SK-N-SH (cell line): Measurements from ENCODE around the gene IBSP. TPM values are rescaled to one million over a fixed set of nuclear protein-coding genes. Genes with fewer than 3 reads are reported as not detected.

Experiments
- CTCF ChIA-PET: fragments of 300-600, 350-600 bp; formaldehyde crosslinking; extraction: SDS; loops from one replicate; lab custom pipeline; 2021; lab: Yijun Ruan, JAX
- POLR2A ChIA-PET: fragments of 350-600 bp; sonication (Branson Sonifier 250); formaldehyde crosslinking; extraction: SDS; loops from one replicate; lab custom pipeline; 2020; ENCODE audit warnings: antibody characterized with exemption, inconsistent platforms; lab: Yijun Ruan, JAX
- DNase-seq: peaks from one replicate; pipeline ENCODE4 v3.0.0; 2012
- H2AFZ ChIP-seq: fragments of 200-600 bp; sonication (generic); 2 replicates; pipeline ENCODE4 v1.8.1; 2016; ENCODE audit warnings: antibody characterized with exemption, mild to moderate bottlenecking, low read depth
- H3F3A ChIP-seq: fragments of 200-600 bp; sonication (generic); replicated peaks from 2 replicates; pipeline ENCODE3; 2016; ENCODE audit warnings: antibody characterized with exemption, mild to moderate bottlenecking; ENCODE audit not compliant: insufficient read depth
- H3K27ac ChIP-seq, 2 experiments: fragments of 200-500 bp in 1 of 2; fragments of 200-600 bp in 1 of 2; sonication (Bioruptor generic) in 1 of 2; sonication (generic), shearing (Covaris generic) in 1 of 2; 2 replicates each; pipeline versions ENCODE4 v1.5.1 to v1.6.1; 2014 to 2016; ENCODE audit warnings: low read depth in 2 of 2, inconsistent platforms in 1 of 2, low read length in 1 of 2, mild to moderate bottlenecking in 1 of 2, mixed read lengths in 1 of 2
- H3K27me3 ChIP-seq: fragments of 200-600 bp; sonication (generic), shearing (Covaris generic); 2 replicates; pipeline ENCODE4 v1.6.1; 2016; ENCODE audit warnings: mixed run types; ENCODE audit not compliant: insufficient read depth
- H3K36me3 ChIP-seq, 2 experiments: fragments of 200-500 bp in 1 of 2; fragments of 200-600 bp in 1 of 2; sonication (Bioruptor generic) in 1 of 2; sonication (generic) in 1 of 2; replicated peaks in 1 of 2; 2 replicates each; pipeline versions ENCODE3 to v1.5.1; 2014 to 2016; ENCODE audit warnings: low read length in 1 of 2, mild to moderate bottlenecking in 1 of 2; ENCODE audit not compliant: insufficient read depth in 2 of 2, control insufficient read depth in 1 of 2
- H3K4me1 ChIP-seq, 2 experiments: fragments of 200-500 bp in 1 of 2; fragments of 200-600 bp in 1 of 2; sonication (Bioruptor generic) in 1 of 2; sonication (generic), shearing (Covaris generic) in 1 of 2; 2 replicates each; pipeline versions ENCODE4 v1.5.1 to v1.6.1; 2014 to 2016; ENCODE audit warnings: low read depth in 1 of 2, low read length in 1 of 2, mixed run types in 1 of 2; ENCODE audit not compliant: insufficient read depth in 2 of 2, control insufficient read depth in 1 of 2
- H3K4me2 ChIP-seq: fragments of 200-600 bp; sonication (generic), shearing (Covaris generic); 2 replicates; pipeline ENCODE4 v1.6.1; 2017; ENCODE audit warnings: mixed run types
- H3K4me3 ChIP-seq, 2 experiments: fragments of 200-500 bp in 1 of 2; fragments of 200-600 bp in 1 of 2; sonication (Bioruptor generic) in 1 of 2; sonication (generic), shearing (Covaris generic) in 1 of 2; 2 replicates each; pipeline versions ENCODE4 v1.5.1 to v1.8.1; 2014 to 2016; ENCODE audit warnings: low read depth in 2 of 2, inconsistent platforms in 1 of 2, low read length in 1 of 2, mild to moderate bottlenecking in 1 of 2, mixed read lengths in 1 of 2, moderate library complexity in 1 of 2
- H3K79me2 ChIP-seq: fragments of 200-600 bp; sonication (generic); 2 replicates; pipeline ENCODE4 v1.8.1; 2017; ENCODE audit warnings: mild to moderate bottlenecking; ENCODE audit not compliant: insufficient read depth
- H3K9ac ChIP-seq: fragments of 200-600 bp; sonication (generic); 2 replicates; pipeline ENCODE4 v1.6.1; 2017; ENCODE audit warnings: mixed run types
- H3K9me2 ChIP-seq: fragments of 200-600 bp; sonication (generic); 2 replicates; pipeline ENCODE4 v1.6.1; 2017; ENCODE audit warnings: mixed run types
- H3K9me3 ChIP-seq: fragments of 200-600 bp; sonication (generic); 2 replicates; pipeline ENCODE4 v1.6.1; 2017; ENCODE audit warnings: mixed run types, mild to moderate bottlenecking, moderate library complexity
- H4K20me1 ChIP-seq: fragments of 200-600 bp; sonication (generic); 2 replicates; pipeline ENCODE4 v1.6.1; 2017; ENCODE audit warnings: mild to moderate bottlenecking, mixed run types; ENCODE audit not compliant: insufficient read depth
- CHD2 ChIP-seq: fragments of 150-350 bp; IDR thresholded peaks from 2 replicates; pipeline ENCODE4 v1.6.1; 2018; ENCODE audit warnings: low read length; ENCODE audit not compliant: partially characterized antibody
- CTCF ChIP-seq: fragments of 200-600 bp; sonication (generic); IDR thresholded peaks from 2 replicates; pipeline ENCODE4 v1.6.1; 2017; ENCODE audit warnings: antibody characterized with exemption, mild to moderate bottlenecking, moderate library complexity
- ELF1 ChIP-seq: IDR thresholded peaks from 2 replicates; pipeline ENCODE4 v1.4.0; 2012
- MXI1 ChIP-seq: IDR thresholded peaks from 2 replicates; pipeline ENCODE4 v1.6.1; 2012; ENCODE audit warnings: mild to moderate bottlenecking, low read depth, low read length, improper control_type of control experiment
- RAD21 ChIP-seq: IDR thresholded peaks from 2 replicates; pipeline ENCODE4 v1.6.1; 2012; ENCODE audit warnings: mild to moderate bottlenecking, low read length
- RFX5 ChIP-seq: IDR thresholded peaks from 2 replicates; pipeline ENCODE4 v1.6.1; 2012; ENCODE audit warnings: mild to moderate bottlenecking, improper control_type of control experiment, low read length
- SMC3 ChIP-seq: IDR thresholded peaks from 2 replicates; pipeline ENCODE4 v1.6.1; 2012; ENCODE audit warnings: low read depth, low read length, improper control_type of control experiment
- USF1 ChIP-seq: IDR thresholded peaks from 2 replicates; pipeline ENCODE4 v1.4.0; 2012; ENCODE audit warnings: low read depth, borderline replicate concordance
- USF2 ChIP-seq: fragments of 150-350 bp; IDR thresholded peaks from 2 replicates; pipeline ENCODE4 v1.6.1; 2017; ENCODE audit warnings: antibody characterized with exemption, low read length, low read depth, borderline replicate concordance
- WGBS: methylation state at CpG from one replicate; pipeline ENCODE4 v1.1.6; 2017; ENCODE audit warnings: low lambda C conversion rate; 5-methylcytosine and 5-hydroxymethylcytosine counted together
- polyA plus RNA-seq, 3 experiments: library from polyadenylated mRNA; depleted of rRNA; stranded (reverse); fragments of >200 nt; gene quantifications; 2 replicates each; pipeline ENCODE4 v1.2.3, GENCODE V29; 2012

IBSP gene
- polyA plus RNA-seq, 1 of the 3 experiments (the other 2 are of a cell fraction): not detected

GRCh38 chr4:87853891-87854290, 54.5 kb downstream of the IBSP start:
- H2AFZ ChIP-seq: no peak overlapping the region
- H3K4me2 ChIP-seq: no peak overlapping the region
- no peak overlapping the region for H3K4me3 ChIP-seq
- H3K4me1 ChIP-seq: no peaks in the 10 kb centered on the region
- H3K27me3 ChIP-seq: no peaks in the 10 kb centered on the region
- H3K9ac ChIP-seq: no peak overlapping the region
- no peak overlapping the region for H3K27ac ChIP-seq
- no peak for TF ChIP-seq MXI1
- no peaks in the 10 kb centered on the region for H4K20me1 ChIP-seq
- ChIA-PET POLR2A (no interaction called here), CTCF (interaction anchor here (0.6 to 9.4 kb wide), 18 partner anchors 12 to 358 kb away, joined by 3 to 182 read pairs (median 6); partner anchors contain the start of gene SPP1)
- no peaks in the 10 kb centered on the region for H3K9me3 ChIP-seq
- H3K9me2 ChIP-seq: no peaks in the 10 kb centered on the region
- no peaks in the 10 kb centered on the region for H3K36me3 ChIP-seq
- no peaks in the 10 kb centered on the region for H3K79me2 ChIP-seq
- no peak for DNase-seq
- no peaks in the 10 kb centered on the region for H3F3A ChIP-seq

- Histone ChIP-seq H3K79me2 (no peaks in the 10 kb centered on the region), H3K9me2 (no peaks in the 10 kb centered on the region), H3K27ac (no peak overlapping the region), H4K20me1 (no peaks in the 10 kb centered on the region), H3F3A (no peaks in the 10 kb centered on the region), H3K36me3 (no peaks in the 10 kb centered on the region), H3K4me2 (no peak overlapping the region), H3K27me3 (no peaks in the 10 kb centered on the region), H3K9ac (no peak overlapping the region)
- POLR2A ChIA-PET: no interaction called here
- WGBS: 92% methylated on average over 7 of the region's 8 CpGs
- no peak for DNase-seq
- CTCF ChIA-PET: interaction anchor here (1.2 to 9.4 kb wide), 3 partner anchors 120 to 356 kb away, joined by 4 to 182 read pairs (median 8); partner anchors contain the start of gene SPP1
- TF ChIP-seq RAD21: no peak
- TF ChIP-seq USF1: no peak
- TF ChIP-seq USF2: no peak
- TF ChIP-seq CTCF: no peak
- no peak for TF ChIP-seq RFX5
- TF ChIP-seq SMC3: no peak
- no peak for TF ChIP-seq ELF1
- no peak for TF ChIP-seq CHD2
- TF ChIP-seq, all 33 proteins: peak for 0
- H3K9me3 ChIP-seq: no peaks in the 10 kb centered on the region
- H2AFZ ChIP-seq: no peak overlapping the region
- H3K4me1 ChIP-seq: no peaks in the 10 kb centered on the region
- H3K4me3 ChIP-seq: no peak overlapping the region
These were observed 56.2 kb downstream of the IBSP start for GRCh38 chr4:87855559-87855958.
